GM19372 (cell line): ENCODE data around the gene RAD51AP2.
"Not testable (repeated sequence)": the region's sequence is repeated elsewhere in the genome, so short reads cannot be mapped to it uniquely, and the experiment has no call there.

Source experiments
- ATAC-seq: cut with Tn5 transposase; IDR thresholded peaks from one replicate; pipeline ENCODE4 v1.9.1; 2021; ENCODE audit warnings: mild to moderate bottlenecking, low read depth, moderate library complexity; ENCODE audit not compliant: unreplicated experiment

RAD51AP2 gene

GRCh38 chr2:17538022-17538843 lies 20.0 kb upstream of the RAD51AP2 start:
- ATAC-seq: peak; percentile 13

GRCh38 chr2:17536416-17536815 lies 18.2 kb upstream of the RAD51AP2 start:
- no peak for ATAC-seq

- no peak for ATAC-seq
Observed at GRCh38 chr2:17533546-17533945, 15.3 kb upstream of the RAD51AP2 start.

- no peak for ATAC-seq
Observed at GRCh38 chr2:17529771-17530170, 11.5 kb upstream of the RAD51AP2 start.

- no peak for ATAC-seq
Observed at GRCh38 chr2:17522303-17522702, 4.1 kb upstream of the RAD51AP2 start.

- no peak for ATAC-seq
Observed at GRCh38 chr2:17521621-17522020, 3.4 kb upstream of the RAD51AP2 start.

- ATAC-seq: no peak
Observed at GRCh38 chr2:17520761-17521160, 2.5 kb upstream of the RAD51AP2 start.

- ATAC-seq: no peak
Observed at GRCh38 chr2:17519486-17519885, 1.2 kb upstream of the RAD51AP2 start.

- peak; percentile 23 for ATAC-seq
Observed at GRCh38 chr2:17517481-17518211, 594 bp downstream of the RAD51AP2 start.

GRCh38 chr2:17515652-17516051 lies 2.6 kb downstream of the RAD51AP2 start:
- no peak for ATAC-seq

GRCh38 chr2:17506736-17507616 lies 11.3 kb downstream of the RAD51AP2 start:
- ATAC-seq: no peak

GRCh38 chr2:17497718-17498117 lies 20.5 kb downstream of the RAD51AP2 start:
- ATAC-seq: no peak

- no peak for ATAC-seq
Observed at GRCh38 chr2:17495590-17495989, 22.6 kb downstream of the RAD51AP2 start.

- not testable (repeated sequence) for ATAC-seq
Observed at GRCh38 chr2:17490165-17490564, 28.1 kb downstream of the RAD51AP2 start.

- ATAC-seq: not testable (repeated sequence)
Observed at GRCh38 chr2:17488610-17489009, 29.6 kb downstream of the RAD51AP2 start.

- ATAC-seq: no peak
Observed at GRCh38 chr2:17483496-17483895, 34.7 kb downstream of the RAD51AP2 start.

- no peak for ATAC-seq
Observed at GRCh38 chr2:17482651-17483050, 35.6 kb downstream of the RAD51AP2 start.

- ATAC-seq: no peak
Observed at GRCh38 chr2:17479875-17480274, 38.4 kb downstream of the RAD51AP2 start.

GRCh38 chr2:17476830-17477229 lies 41.4 kb downstream of the RAD51AP2 start:
- no peak for ATAC-seq

GRCh38 chr2:17476064-17476463 lies 42.2 kb downstream of the RAD51AP2 start:
- no peak for ATAC-seq

- no peak for ATAC-seq
Observed at GRCh38 chr2:17475286-17475685, 43.0 kb downstream of the RAD51AP2 start.
